CD1c-positive myeloid dendritic cell (primary cell): ENCODE measurements around the gene ZSWIM3.
"Not testable (repeated sequence)": the region's sequence is repeated elsewhere in the genome, so short reads cannot be mapped to it uniquely, and the experiment has no call there.

Experiments
- DNase-seq: peaks from one replicate; pipeline ENCODE4 v3.0.0-alpha.2; 2016; ENCODE audit errors: extremely low spot score

ZSWIM3 gene

GRCh38 chr20:45857114-45857881, at the start of gene ZSWIM3, which contains the start of gene ACOT8:
ZSWIM3 (plus strand) TSS chr20:45857614; CDS start chr20:45857826, 212 bp downstream.
ACOT8 (minus strand) TSS chr20:45857392; CDS start chr20:45857315, 77 bp downstream.
- peak; percentile 100 for DNase-seq

GRCh38 chr20:45810191-45810970, 47.0 kb upstream of the ZSWIM3 start:
- DNase-seq: no peak

DNA sequence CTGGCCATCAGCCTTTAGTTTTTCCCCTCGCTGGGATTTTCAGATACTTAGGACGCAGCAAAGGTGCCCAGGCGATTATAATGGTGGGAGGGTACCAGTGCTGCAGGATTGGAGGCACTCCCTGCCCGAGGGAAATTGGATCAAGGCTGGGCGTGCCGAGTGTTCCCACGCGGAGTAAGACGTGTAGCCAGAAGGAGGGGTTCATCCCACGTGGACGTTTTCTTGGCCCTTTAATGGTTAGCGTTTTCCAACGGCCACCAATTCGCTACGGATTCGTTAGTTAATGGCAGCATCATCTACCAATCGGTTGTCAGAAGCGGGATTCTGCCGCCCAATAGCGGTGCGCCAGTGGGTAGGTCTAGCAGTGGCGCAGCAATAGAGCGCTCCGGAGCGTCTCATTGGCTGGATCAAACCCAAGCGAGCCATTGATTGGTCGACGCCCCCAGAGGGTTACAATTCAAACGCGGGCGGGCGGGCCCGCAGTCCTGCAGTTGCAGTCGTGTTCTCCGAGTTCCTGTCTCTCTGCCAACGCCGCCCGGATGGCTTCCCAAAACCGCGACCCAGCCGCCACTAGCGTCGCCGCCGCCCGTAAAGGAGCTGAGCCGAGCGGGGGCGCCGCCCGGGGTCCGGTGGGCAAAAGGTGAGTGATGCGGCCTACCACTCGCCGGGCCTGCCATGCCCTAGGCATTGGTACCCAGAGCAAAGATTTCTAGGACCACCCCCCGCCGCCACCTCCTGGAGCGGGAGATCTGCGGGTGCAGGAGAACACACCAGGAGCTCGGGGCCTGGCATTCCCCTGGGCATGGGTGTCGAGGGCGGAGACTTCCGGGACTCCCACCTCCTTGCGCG, 45.0 kb upstream of the ZSWIM3 start, which contains the start of gene UBE2C:
Gene UBE2C (plus strand): TSS at position 488 of the 849 bp plus-strand sequence. CDS start 52 bp downstream, at position 540.
- peak; percentile 99 for DNase-seq

DNA sequence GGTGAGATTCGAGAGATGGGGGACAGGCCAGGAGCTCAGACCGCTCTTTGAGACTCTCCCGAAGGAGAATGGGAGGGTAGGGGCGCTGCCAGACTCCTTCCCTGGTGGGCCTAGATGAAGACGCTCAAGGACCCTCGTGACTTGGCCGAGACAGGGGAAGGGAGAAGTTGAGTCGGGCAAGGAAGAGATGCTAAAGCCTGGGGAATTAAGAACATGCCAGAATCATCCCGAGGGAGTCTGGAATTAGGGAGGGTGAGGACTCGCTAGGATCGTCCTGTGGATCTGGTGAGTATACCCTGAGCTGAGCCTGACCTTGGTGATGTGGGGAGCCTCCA, 44.4 kb upstream of the ZSWIM3 start:
- DNase-seq: no peak

- DNase-seq: no peak
Observed at GRCh38 chr20:45813489-45813888, 43.9 kb upstream of the ZSWIM3 start.

- no peak for DNase-seq
Observed at GRCh38 chr20:45814314-45814713, 43.1 kb upstream of the ZSWIM3 start.

DNA sequence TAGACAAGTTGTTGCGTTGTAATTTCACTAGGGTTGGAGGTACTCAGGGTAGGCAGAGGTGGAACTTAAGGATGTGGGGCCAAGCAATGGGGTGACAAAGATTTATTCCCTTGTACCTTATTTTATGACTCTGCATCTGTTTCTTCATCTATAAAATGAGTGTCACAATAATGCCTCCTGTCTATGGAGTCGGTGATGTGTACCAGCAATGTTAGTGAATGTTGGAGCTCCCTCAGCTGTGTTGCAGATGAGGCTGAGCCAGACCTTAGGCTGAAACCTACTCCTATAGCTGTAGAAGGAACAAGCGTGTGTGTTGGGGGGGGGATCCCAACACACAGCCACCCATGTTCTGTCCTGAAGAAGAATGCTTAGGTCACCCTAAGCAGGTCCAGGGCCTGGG, 40.5 kb upstream of the ZSWIM3 start:
- no peak for DNase-seq

GRCh38 chr20:45817376-45818194, 39.8 kb upstream of the ZSWIM3 start:
- DNase-seq: no peak

GRCh38 chr20:45818239-45818638, 39.2 kb upstream of the ZSWIM3 start:
- no peak for DNase-seq

- no peak for DNase-seq
Observed at GRCh38 chr20:45819466-45819865, 37.9 kb upstream of the ZSWIM3 start.

GRCh38 chr20:45821947-45822346, 35.5 kb upstream of the ZSWIM3 start:
- DNase-seq: no peak

- DNase-seq: no peak
Observed at GRCh38 chr20:45822857-45823256, 34.6 kb upstream of the ZSWIM3 start.

- peak; percentile 37 for DNase-seq
Observed at GRCh38 chr20:45823949-45824835, 33.2 kb upstream of the ZSWIM3 start.

DNA sequence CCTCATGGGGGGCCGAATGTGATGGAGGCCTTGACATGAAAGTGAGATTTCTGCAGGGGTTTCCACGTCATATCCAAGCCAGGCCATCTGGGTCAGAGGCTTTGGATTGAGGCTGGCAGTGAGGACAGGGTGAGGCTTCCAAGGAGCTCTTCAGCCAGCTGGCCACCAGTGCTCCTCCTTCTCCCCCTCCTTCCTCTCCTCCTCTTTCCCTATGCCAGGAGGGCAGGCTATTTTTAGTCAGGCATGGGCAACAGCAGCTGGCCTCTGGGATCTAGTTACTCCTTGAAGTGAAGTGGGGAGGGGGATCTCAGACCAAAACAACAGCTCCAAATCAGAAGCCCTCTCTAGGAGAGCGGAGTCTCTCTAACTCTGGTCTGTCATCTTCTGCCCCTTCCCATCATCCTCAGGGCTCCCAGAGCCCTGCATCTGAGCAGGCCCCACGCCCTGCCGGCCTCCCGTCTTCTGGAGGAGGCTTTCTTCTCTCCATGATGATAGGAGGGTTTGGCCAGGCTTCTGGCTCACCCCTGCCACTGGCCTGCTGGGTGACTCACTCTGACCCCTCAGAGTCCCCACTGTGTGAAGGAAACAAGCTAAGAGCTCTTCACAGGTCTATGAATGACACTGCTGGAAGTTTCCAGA, 30.9 kb upstream of the ZSWIM3 start:
- DNase-seq: no peak

GRCh38 chr20:45827030-45827652, 30.3 kb upstream of the ZSWIM3 start, which contains the start of gene TNNC2:
TNNC2 (minus strand) TSS chr20:45827312; CDS start chr20:45827248, 64 bp downstream.
- DNase-seq: no peak

DNA sequence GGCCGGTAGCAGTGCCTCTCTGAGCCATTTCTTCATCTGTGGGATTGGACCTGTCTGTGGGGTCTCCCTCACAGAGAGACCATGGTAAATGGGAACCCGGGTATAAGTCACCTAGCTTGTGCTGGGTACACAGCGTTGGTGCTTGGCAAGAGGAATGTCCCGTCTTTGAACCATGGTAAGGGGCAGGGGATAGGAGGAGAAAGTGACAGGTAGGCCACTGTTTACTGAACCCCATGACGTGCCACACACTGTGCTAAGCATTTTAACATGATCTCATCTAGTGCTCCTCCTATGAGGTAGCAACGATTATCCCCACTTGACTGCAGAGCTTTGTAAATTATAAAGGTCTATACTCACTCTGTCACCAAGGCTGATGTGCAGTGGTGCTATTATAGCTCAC, 29.7 kb upstream of the ZSWIM3 start:
- no peak for DNase-seq

GRCh38 chr20:45828589-45828988, 28.8 kb upstream of the ZSWIM3 start:
- no peak for DNase-seq

DNA sequence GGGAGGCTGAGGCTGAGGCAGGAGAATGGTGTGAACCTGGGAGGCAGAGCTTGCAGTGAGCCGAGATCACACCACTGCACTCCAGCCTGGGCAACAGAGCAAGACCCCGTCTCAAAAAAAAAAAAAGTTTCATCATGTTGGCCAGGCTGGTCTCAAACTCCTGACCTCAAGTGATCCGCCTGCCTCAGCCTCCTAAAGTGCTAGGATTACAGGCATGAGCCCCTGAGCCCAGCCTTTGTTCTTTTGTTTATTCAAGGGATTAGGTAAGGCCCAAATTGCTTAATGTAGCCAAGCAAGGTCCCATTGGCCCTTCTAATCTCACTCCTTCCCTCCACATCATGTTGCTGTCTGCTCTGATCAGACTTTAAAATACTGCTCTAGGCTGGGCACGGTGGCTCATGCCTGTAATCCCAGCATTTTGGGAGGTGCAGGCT, 27.7 kb upstream of the ZSWIM3 start:
- not testable (repeated sequence) for DNase-seq

DNA sequence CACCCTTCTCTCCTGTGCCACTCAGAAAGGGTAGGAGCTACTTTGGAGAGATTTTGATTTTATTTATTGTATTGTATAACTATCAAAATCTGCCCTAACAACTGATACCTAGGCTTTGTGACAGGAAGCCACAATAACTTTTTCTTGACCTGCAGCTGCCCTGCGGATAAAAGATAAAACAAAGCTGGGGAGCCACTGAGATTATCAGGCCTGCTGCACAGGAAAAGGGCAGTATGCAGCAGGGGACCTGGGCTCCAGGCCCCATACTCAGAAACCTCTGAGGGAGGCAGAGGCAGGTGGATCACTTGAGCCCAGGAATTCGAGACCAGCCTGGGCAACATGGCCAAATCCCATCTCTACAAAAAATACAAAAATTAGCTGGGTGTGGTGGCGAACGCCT, 24.8 kb upstream of the ZSWIM3 start:
- DNase-seq: no peak
